Measurements from ENCODE around the gene ST3GAL4. TPM values are rescaled to one million over a fixed set of nuclear protein-coding genes. Genes with fewer than 3 reads are reported as not detected.

The ST3GAL4 gene
- total RNA-seq, 2 experiments from 2014 or later = 14.3 to 18.8 TPM

DNA sequence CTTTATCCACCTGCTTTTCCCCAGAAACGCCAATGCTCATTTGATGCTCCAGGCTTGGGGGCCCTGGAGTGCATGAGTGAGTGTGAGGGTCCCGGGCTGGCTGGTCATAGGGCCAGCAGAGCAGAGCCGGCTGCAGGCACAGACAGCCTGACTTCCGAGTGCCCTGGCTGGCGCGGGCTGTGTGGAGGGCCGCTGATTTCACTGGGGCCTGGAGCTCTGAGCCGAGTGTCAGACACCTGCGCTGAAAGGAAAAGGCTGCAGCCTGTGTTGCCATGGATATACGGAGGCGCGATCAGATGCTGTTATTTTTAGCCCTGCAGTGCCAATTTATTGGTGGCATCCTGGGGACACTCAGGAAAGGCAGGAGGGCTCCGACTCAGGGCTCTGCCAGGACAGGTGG lies 87.6 kb downstream of the ST3GAL4 start:
- Histone ChIP-seq H3K9me3 (ENCODE audit: low read length) (no peaks in the 10 kb centered on the region), H3K9me2 (ENCODE audit: insufficient read depth, low read length) (no peaks in the 10 kb centered on the region), H3K79me2 (ENCODE audit: insufficient read depth, low read depth, low read length) (no peaks in the 10 kb centered on the region), H3K4me3 (ENCODE audit: low read depth, low read length, poor library complexity, severe bottlenecking) (no peak overlapping the region), H3K27ac (ENCODE audit: low read depth, low read length, poor library complexity, severe bottlenecking) (no peak overlapping the region), H4K20me1 (ENCODE audit: insufficient read depth, low read length) (no peaks in the 10 kb centered on the region), H3K4me1 (ENCODE audit: insufficient read depth, low read length, poor library complexity, severe bottlenecking) (peaks cover 32% of the 10 kb centered on the region), H2AFZ (ENCODE audit: low read length) (peak overlapping the region; percentile 26; the same call in 1 of the 2 replicates), H3K36me3 (ENCODE audit: insufficient read depth, low read length) (no peaks in the 10 kb centered on the region), H3K4me2 (ENCODE audit: low read length) (peak overlapping the region; percentile 38; the same call in 1 of the 2 replicates)
- POLR2A ChIA-PET = interaction anchor here (0.6 to 3.2 kb wide), 3 partner anchors 10 to 38 kb away, joined by 3 to 18 read pairs (median 4); no protein-coding TSS in a partner anchor
- CTCF ChIA-PET (ENCODE audit: unreplicated experiment) = interaction anchor here (0.5 to 6.3 kb wide), 4 partner anchors 24 to 227 kb away, joined by 4 to 59 read pairs (median 5); no protein-coding TSS in a partner anchor
- BruUV-seq (replicated peaks) = no TSS peak
- TF ChIP-seq CTCF (conservative IDR thresholded peaks at IDR 0.05; ENCODE audit: low read length) (no peak), EZH2phosphoT487 (IDR thresholded peaks at IDR 0.05; ENCODE audit: borderline replicate concordance, low read depth, low read length) (no peak)
- intact Hi-C loops (cut with micrococcal nuclease; ENCODE audit: unreplicated experiment) = loop anchor here (1.0 to 10.0 kb wide), 4 partner anchors 23 to 252 kb away; no protein-coding TSS in a partner anchor
- peak; percentile 22 for DNase-seq (ENCODE audit: low spot score)

DNA sequence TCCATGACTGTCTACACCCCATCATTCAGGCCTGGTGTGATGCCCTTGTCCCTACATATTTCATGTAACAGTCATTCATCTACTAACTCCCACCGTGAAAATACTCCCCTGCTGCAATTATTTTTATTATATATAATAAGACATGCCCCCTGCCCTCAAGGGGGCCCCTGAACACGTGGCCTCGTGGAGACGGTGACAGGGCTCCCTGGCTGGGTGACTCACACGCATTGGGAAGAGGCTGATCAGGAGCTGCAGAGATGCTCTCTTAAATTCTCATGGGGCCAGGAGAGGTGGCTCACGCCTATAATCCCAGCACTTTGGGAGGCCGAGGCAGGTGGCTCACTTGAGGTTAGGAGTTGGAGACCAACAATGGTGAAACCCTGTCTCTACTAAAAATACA lies 88.6 kb downstream of the ST3GAL4 start:
- CTCF ChIA-PET (ENCODE audit: unreplicated experiment) = interaction anchor here (1.0 to 6.3 kb wide), 2 partner anchors 23 to 36 kb away, joined by 6 to 59 read pairs; no protein-coding TSS in a partner anchor
- Histone ChIP-seq H3K36me3 (ENCODE audit: insufficient read depth, low read length) (no peaks in the 10 kb centered on the region), H3K4me3 (ENCODE audit: low read depth, low read length, poor library complexity, severe bottlenecking) (no peak overlapping the region), H3K79me2 (ENCODE audit: insufficient read depth, low read depth, low read length) (no peaks in the 10 kb centered on the region), H3K27ac (ENCODE audit: low read depth, low read length, poor library complexity, severe bottlenecking) (no peak overlapping the region), H4K20me1 (ENCODE audit: insufficient read depth, low read length) (no peaks in the 10 kb centered on the region), H3K9me3 (ENCODE audit: low read length) (no peaks in the 10 kb centered on the region), H3K9me2 (ENCODE audit: insufficient read depth, low read length) (no peaks in the 10 kb centered on the region), H3K4me1 (ENCODE audit: insufficient read depth, low read length, poor library complexity, severe bottlenecking) (peaks cover 32% of the 10 kb centered on the region), H2AFZ (ENCODE audit: low read length) (no peak overlapping the region), H3K4me2 (ENCODE audit: low read length) (no peak overlapping the region)
- TF ChIP-seq CTCF (conservative IDR thresholded peaks at IDR 0.05; ENCODE audit: low read length) (no peak), EZH2phosphoT487 (IDR thresholded peaks at IDR 0.05; ENCODE audit: borderline replicate concordance, low read depth, low read length) (no peak)
- no TSS peak for BruUV-seq (replicated peaks)
- POLR2A ChIA-PET = interaction anchor here (0.7 to 3.2 kb wide), 3 partner anchors 11 to 37 kb away, joined by 3 to 18 read pairs (median 3); no protein-coding TSS in a partner anchor
- no peak for DNase-seq (ENCODE audit: low spot score)
- intact Hi-C loops (cut with micrococcal nuclease; ENCODE audit: unreplicated experiment) = loop anchor here (10.0 kb wide), 2 partner anchors 161 to 251 kb away; no protein-coding TSS in a partner anchor

- H3K4me2 ChIP-seq (ENCODE audit: low read length) = no peak overlapping the region
- intact Hi-C loops (cut with micrococcal nuclease; ENCODE audit: unreplicated experiment) = loop anchor here (10.0 kb wide), 2 partner anchors 158 to 248 kb away; no protein-coding TSS in a partner anchor
- no peaks in the 10 kb centered on the region for H3K36me3 ChIP-seq (ENCODE audit: insufficient read depth, low read length)
- H3K4me1 ChIP-seq (ENCODE audit: insufficient read depth, low read length, poor library complexity, severe bottlenecking) = peaks cover 21% of the 10 kb centered on the region
- BruUV-seq (replicated peaks) = no TSS peak
- no peak overlapping the region for H3K27ac ChIP-seq (ENCODE audit: low read depth, low read length, poor library complexity, severe bottlenecking)
- no peak overlapping the region for H3K4me3 ChIP-seq (ENCODE audit: low read depth, low read length, poor library complexity, severe bottlenecking)
- no peak for TF ChIP-seq CTCF (conservative IDR thresholded peaks at IDR 0.05; ENCODE audit: low read length)
- TF ChIP-seq EZH2phosphoT487 (IDR thresholded peaks at IDR 0.05; ENCODE audit: borderline replicate concordance, low read depth, low read length) = no peak
- no peaks in the 10 kb centered on the region for H3K9me2 ChIP-seq (ENCODE audit: insufficient read depth, low read length)
- DNase-seq (ENCODE audit: low spot score) = no peak
- no peaks in the 10 kb centered on the region for H4K20me1 ChIP-seq (ENCODE audit: insufficient read depth, low read length)
- peaks cover 9% of the 10 kb centered on the region for H3K9me3 ChIP-seq (ENCODE audit: low read length)
- CTCF ChIA-PET (ENCODE audit: unreplicated experiment) = interaction anchor here (0.7 to 1.1 kb wide), 2 partner anchors 34 to 37 kb away, joined by 3 to 6 read pairs; no protein-coding TSS in a partner anchor
- H3K79me2 ChIP-seq (ENCODE audit: insufficient read depth, low read depth, low read length) = no peaks in the 10 kb centered on the region
- H2AFZ ChIP-seq (ENCODE audit: low read length) = no peak overlapping the region
- POLR2A ChIA-PET = interaction anchor here (0.7 to 1.4 kb wide), 3 partner anchors 19 to 1336 kb away, joined by 3 to 4 read pairs (median 3); no protein-coding TSS in a partner anchor
Measured at GRCh38 chr11:126446581-126446980, 91.1 kb downstream of the ST3GAL4 start.

Measured in OCI-LY7 (cell line).